ENCODE measurements around the gene IL10RA.

DNA sequence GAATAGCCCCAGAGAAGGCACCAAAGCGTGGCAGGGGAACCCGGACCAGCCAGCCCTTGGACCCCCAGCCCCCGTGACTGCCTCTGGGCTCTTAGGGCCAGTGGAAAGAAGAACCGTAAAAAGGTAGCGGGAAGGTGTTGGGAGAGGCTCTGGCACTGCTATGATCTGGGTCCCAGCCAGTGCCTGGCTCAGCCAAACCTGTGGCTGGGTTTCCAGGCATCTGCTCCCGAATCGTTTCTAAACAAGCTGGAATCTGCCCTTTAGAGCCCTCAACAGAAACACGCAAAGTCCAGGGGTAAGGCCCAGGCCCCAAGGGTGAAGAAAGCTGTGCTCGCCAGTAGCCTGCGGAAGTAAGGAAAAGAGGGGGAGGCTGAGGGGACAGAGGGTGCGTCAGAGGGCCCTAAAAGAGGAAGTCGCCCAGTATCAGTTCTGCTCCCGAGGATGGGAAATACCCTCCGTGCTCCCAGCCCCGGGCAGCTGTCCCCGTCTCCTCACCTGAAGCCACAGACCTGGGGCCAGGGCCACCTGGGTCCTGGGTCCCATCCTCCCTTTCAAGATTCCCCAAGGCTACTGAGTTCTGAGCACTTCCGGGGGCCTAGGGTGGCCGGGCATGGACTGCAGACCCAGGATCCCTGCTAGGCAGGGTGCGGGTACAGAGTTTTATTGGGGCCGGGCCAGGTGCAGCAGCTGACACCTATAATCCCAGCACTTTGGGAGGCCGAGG is 24.7 kb downstream of the IL10RA start:
- TF ChIP-seq POLR2AphosphoS5 (IDR thresholded peaks at IDR 0.05): no peak
- TF ChIP-seq POLR2A (IDR thresholded peaks at IDR 0.05): no peak

Data from prostate gland (tissue), 1 donor.